ENCODE data around the gene SLC44A2. TPM values are rescaled to one million over a fixed set of nuclear protein-coding genes. Genes with fewer than 3 reads are reported as not detected.

SLC44A2 gene
- total and polyA plus RNA-seq, 2 of the 13 experiments (the other 11 are each of a cell fraction or from before 2014, with no cell fraction given), result 2.4 to 5.6 TPM

- Histone ChIP-seq H3K27ac (ENCODE audit: extremely low read length, insufficient read depth, low read length) (no peak overlapping the region), H3K4me2 (ENCODE audit: low read depth, low read length) (no peak overlapping the region), H3K27me3 (ENCODE audit: control insufficient read depth in 1 of 2, insufficient read depth in 2 of 2, low read length in 2 of 2) (peaks cover 2 to 17% of the 10 kb centered on the region in 2 experiments; a peak in 3 of 5 replicates), H3K9me3 (ENCODE audit: low read length) (no peaks in the 10 kb centered on the region), H3K79me2 (ENCODE audit: insufficient read depth, low read length) (no peaks in the 10 kb centered on the region), H3K9ac (ENCODE audit: insufficient read depth, low read depth, low read length) (no peak overlapping the region), H2AFZ (ENCODE audit: low read length) (no peak overlapping the region), H4K20me1 (ENCODE audit: insufficient read depth, low read length) (no peaks in the 10 kb centered on the region), H3K4me3 (replicated peaks in 1 of 3; ENCODE audit: insufficient read depth in 1 of 3, low read depth in 2 of 3, low read length in 3 of 3) (no peak overlapping the region), H3K36me3 (replicated peaks in 1 of 2; ENCODE audit: control insufficient read depth in 1 of 2, insufficient read depth in 2 of 2, low read length in 2 of 2) (no peaks in the 10 kb centered on the region), H3K4me1 (ENCODE audit: insufficient read depth, low read length) (peaks cover 28% of the 10 kb centered on the region)
- POLR2A ChIA-PET, result no interaction called here
- 65% methylated on average over 5 of the region's 5 CpGs for WGBS (ENCODE audit: low lambda C conversion rate)
- DNase-seq (ENCODE audit: low spot score) (no peak), ATAC-seq (no peak), FAIRE-seq (no peak)
- intact Hi-C loops (cut with micrococcal nuclease; ENCODE audit: unreplicated experiment) (no loop called here), in situ Hi-C loops (cut with HindIII; ENCODE audit: extremely low pct_ligation_motif_present, low pct_unique_long_range_greater_than_20kb) (no loop called here)
- no TSS peak for BruUV-seq (replicated peaks)
- CTCF ChIA-PET (ENCODE audit: low intra/inter-chr PET ratio, low total read pairs), result no interaction called here
- TF ChIP-seq CREM (IDR thresholded peaks at IDR 0.05), result no peak
- TF ChIP-seq CREM (CRISPR knock-in tag; IDR thresholded peaks at IDR 0.05), result no peak
- no peak for TF ChIP-seq ZNF407 (CRISPR knock-in tag; IDR thresholded peaks at IDR 0.05; ENCODE audit: not compliant biosample characterization)
- TF ChIP-seq ZNF839 (CRISPR knock-in tag; IDR thresholded peaks at IDR 0.05; ENCODE audit: borderline replicate concordance), result no peak
- no peak for TF ChIP-seq HNRNPK (IDR thresholded peaks at IDR 0.05; ENCODE audit: low read depth, low read length, poor library complexity, severe bottlenecking)
- TF ChIP-seq, protein P1, sequence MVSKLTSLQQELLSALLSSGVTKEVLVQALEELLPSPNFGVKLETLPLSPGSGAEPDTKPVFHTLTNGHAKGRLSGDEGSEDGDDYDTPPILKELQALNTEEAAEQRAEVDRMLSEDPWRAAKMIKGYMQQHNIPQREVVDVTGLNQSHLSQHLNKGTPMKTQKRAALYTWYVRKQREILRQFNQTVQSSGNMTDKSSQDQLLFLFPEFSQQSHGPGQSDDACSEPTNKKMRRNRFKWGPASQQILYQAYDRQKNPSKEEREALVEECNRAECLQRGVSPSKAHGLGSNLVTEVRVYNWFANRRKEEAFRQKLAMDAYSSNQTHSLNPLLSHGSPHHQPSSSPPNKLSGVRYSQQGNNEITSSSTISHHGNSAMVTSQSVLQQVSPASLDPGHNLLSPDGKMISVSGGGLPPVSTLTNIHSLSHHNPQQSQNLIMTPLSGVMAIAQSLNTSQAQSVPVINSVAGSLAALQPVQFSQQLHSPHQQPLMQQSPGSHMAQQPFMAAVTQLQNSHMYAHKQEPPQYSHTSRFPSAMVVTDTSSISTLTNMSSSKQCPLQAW (CRISPR knock-in tag; IDR thresholded peaks at IDR 0.05), result no peak
- no peak for TF ChIP-seq ZFP36L2 (CRISPR knock-in tag; IDR thresholded peaks at IDR 0.05)
- TF ChIP-seq NFATC3 (CRISPR knock-in tag; IDR thresholded peaks at IDR 0.05), result no peak
- no peak for TF ChIP-seq KLF15 (CRISPR knock-in tag; IDR thresholded peaks at IDR 0.05; ENCODE audit: borderline replicate concordance)
- TF ChIP-seq TGIF2 (CRISPR knock-in tag; IDR thresholded peaks at IDR 0.05), result no peak
- TF ChIP-seq EZH2 (conservative IDR thresholded peaks at IDR 0.05; ENCODE audit: low read depth, low read length), result no peak
These were observed 25.2 kb upstream of the SLC44A2 start for GRCh38 chr19:10600149-10600548.

All from HepG2 (cell line).